Measurements from ENCODE around the gene GPR35.
A peak's percentile ranks its signal among the peaks of the same experiment; 100 is the strongest.

The GPR35 gene, protein sequence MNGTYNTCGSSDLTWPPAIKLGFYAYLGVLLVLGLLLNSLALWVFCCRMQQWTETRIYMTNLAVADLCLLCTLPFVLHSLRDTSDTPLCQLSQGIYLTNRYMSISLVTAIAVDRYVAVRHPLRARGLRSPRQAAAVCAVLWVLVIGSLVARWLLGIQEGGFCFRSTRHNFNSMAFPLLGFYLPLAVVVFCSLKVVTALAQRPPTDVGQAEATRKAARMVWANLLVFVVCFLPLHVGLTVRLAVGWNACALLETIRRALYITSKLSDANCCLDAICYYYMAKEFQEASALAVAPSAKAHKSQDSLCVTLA

DNA sequence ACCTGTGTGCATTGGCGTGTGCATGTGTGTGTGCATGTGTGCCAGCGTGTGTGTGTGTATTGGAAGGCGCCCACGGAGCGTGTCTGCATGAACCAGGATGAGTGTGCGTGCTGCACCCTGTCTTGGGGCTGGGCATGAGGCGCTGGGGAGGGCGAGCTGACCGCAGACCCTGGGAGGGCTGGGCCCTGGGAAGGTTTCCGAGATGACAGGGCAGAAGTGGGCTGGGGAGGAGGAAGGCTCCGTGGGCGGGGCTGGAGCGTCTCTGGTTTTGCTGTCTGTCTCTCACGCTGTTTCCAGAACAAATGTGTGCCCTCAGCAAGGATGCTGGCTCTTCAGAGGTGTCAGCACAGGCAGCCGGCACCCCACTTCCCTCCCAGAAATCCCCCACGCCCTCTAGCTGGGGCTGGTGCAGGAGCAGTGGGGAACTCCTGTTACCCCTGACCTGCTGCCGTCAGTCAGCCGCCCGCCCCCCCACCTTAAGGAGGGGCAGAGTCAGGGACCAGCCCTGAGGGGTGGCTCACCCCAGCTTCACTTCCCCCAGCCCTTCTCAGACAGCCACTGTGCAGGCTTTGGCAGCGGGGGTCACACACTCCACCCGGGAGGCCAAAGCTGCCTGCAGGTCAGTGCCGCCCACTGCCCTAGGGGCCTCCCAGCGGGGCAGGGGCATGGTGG lies at the start of gene GPR35:
Gene GPR35, plus strand, starts transcription at position 531 of the 672 bp plus-strand sequence. CDS start 4,473 bp downstream, outside the sequence.
- DNase-seq = peak; percentile 3
- H3K27ac ChIP-seq = no peak within 1 kb of the TSS
- no peak within 1 kb of the TSS for H3K4me3 ChIP-seq (ENCODE audit: low read depth, low read length)

DNA sequence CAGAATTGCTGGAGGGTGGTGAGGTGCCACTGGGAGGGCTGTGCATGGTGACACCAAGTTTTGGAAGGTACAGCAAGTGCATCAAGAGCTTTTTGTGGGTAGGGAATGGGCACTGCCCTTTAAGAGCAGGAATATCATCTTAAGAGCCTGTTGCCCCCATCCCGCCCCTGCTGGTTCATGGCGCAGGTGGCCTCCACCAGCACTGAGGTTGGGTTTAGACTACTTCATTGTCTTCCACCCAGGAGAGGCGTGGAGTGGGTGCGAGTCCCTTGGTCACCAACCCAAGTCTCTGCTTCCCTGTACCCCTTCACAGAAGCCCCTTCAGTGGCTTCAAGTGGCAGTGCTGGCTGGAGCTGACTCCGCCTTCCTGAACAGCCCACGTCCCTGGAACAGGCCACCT lies 49.2 kb upstream of the GPR35 start:
- TF ChIP-seq, protein P1, sequence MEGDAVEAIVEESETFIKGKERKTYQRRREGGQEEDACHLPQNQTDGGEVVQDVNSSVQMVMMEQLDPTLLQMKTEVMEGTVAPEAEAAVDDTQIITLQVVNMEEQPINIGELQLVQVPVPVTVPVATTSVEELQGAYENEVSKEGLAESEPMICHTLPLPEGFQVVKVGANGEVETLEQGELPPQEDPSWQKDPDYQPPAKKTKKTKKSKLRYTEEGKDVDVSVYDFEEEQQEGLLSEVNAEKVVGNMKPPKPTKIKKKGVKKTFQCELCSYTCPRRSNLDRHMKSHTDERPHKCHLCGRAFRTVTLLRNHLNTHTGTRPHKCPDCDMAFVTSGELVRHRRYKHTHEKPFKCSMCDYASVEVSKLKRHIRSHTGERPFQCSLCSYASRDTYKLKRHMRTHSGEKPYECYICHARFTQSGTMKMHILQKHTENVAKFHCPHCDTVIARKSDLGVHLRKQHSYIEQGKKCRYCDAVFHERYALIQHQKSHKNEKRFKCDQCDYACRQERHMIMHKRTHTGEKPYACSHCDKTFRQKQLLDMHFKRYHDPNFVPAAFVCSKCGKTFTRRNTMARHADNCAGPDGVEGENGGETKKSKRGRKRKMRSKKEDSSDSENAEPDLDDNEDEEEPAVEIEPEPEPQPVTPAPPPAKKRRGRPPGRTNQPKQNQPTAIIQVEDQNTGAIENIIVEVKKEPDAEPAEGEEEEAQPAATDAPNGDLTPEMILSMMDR (IDR thresholded peaks at IDR 0.05; ENCODE audit: low read depth, low read length) = no peak
- Histone ChIP-seq H3K36me3 (peaks cover 19% of the 10 kb centered on the region), H3K4me3 (ENCODE audit: low read depth, low read length) (no peak overlapping the region), H3K9me3 (ENCODE audit: severe bottlenecking) (no peaks in the 10 kb centered on the region), H3K27me3 (ENCODE audit: insufficient read depth, low read depth, severe bottlenecking) (no peaks in the 10 kb centered on the region), H3K27ac (no peak overlapping the region)
- no peak for DNase-seq

More for the DNA sequence above, at the start of gene GPR35:
- H3K36me3 ChIP-seq = no peaks in the 10 kb centered on the region
- no peaks in the 10 kb centered on the region for H3K27me3 ChIP-seq (ENCODE audit: insufficient read depth, low read depth, severe bottlenecking)
- TF ChIP-seq, protein P1 (IDR thresholded peaks at IDR 0.05; ENCODE audit: low read depth, low read length) = no peak
- H3K9me3 ChIP-seq (ENCODE audit: severe bottlenecking) = no peaks in the 10 kb centered on the region

DNA sequence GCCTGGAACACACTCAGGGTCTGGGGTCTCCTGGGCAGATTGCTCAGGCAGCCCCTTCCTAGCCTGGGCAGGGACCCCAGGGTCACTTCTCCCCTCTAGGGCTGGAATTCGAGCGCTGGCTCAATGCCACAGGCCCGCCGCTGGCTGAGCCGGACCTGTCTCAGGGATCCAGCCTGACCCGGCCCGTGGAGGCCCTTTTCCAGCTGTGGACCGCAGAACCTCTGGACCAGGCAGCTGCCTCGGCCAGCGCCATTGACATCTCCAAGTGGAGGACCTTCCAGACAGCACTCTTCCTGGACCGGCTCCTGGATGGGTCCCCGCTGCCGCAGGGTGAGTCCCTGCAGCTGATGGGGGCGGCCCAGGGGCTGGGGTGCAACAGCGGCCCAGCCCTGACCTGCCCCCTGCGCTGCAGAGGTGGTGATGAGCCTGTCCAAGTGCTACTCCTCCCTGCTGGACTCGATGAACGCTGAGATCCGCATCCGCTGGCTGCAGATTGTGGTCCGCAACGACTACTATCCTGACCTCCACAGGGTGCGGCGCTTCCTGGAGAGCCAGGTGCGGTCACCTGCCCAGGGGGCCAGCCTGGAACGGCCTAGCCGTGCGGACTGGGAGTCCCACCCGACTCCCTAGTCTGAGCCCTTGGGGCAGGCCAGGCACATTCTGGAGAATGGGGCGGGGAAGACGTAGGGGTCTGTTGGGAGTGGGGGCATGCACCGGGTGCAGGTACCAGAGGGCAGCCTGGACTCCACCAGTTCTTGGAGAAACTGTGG lies 48.7 kb upstream of the GPR35 start:
- TF ChIP-seq, protein P1 (IDR thresholded peaks at IDR 0.05; ENCODE audit: low read depth, low read length) = no peak
- H3K36me3 ChIP-seq = peaks cover 24% of the 10 kb centered on the region
- no peak overlapping the region for H3K27ac ChIP-seq
- H3K27me3 ChIP-seq (ENCODE audit: insufficient read depth, low read depth, severe bottlenecking) = no peaks in the 10 kb centered on the region
- H3K9me3 ChIP-seq (ENCODE audit: severe bottlenecking) = no peaks in the 10 kb centered on the region
- DNase-seq = no peak
- no peak overlapping the region for H3K4me3 ChIP-seq (ENCODE audit: low read depth, low read length)

DNA sequence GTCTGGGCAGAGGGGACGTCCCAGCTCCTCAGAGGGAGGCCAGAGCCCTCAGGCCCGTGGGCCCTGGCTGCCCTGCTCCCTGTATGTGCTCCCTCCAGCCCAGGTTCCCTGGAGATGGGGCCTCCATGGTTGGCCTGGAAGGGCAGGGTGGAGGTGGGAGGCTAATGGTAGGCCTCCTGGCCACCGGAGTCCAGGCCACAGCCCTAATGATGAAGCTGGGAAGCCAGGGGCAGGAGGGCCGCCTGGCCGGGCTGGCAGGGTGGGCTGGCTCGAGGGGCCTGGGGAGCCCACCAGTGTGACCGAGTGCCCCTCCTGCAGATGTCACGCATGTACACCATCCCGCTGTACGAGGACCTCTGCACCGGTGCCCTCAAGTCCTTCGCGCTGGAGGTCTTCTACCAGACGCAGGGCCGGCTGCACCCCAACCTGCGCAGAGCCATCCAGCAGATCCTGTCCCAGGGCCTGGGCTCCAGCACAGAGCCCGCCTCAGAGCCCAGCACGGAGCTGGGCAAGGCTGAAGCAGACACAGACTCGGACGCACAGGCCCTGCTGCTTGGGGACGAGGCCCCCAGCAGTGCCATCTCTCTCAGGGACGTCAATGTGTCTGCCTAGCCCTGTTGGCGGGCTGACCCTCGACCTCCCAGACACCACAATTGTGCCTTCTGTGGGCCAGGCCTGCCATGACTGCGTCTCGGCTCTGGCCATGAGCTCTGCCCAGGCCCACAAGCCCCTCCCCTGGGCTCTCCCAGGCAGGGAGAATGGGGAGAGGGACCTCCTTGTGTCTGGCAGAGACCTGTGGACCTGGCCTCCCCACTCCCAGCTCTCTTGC lies 47.8 kb upstream of the GPR35 start:
- H3K27ac ChIP-seq = no peak overlapping the region

DNA sequence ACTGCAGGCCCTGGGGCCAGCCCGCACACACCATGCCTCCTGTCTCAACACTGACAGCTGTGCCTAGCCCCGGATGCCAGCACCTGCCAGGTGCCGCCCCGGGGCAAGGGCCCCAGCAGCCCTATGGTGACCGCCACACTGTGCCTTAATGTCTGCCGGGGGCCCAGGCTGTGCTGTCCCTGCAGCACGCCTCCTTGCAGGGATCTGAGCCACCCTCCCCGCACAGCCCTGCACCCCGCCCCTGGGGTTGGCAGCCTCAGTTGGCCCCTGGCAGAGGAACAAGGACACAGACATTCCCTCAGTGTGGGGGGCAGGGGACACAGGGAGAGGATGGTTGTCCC lies 47.2 kb upstream of the GPR35 start:
- Histone ChIP-seq H3K36me3 (peaks cover 24% of the 10 kb centered on the region), H3K27ac (no peak overlapping the region), H3K9me3 (ENCODE audit: severe bottlenecking) (no peaks in the 10 kb centered on the region), H3K27me3 (ENCODE audit: insufficient read depth, low read depth, severe bottlenecking) (no peaks in the 10 kb centered on the region), H3K4me3 (ENCODE audit: low read depth, low read length) (no peak overlapping the region)
- no peak for DNase-seq
- TF ChIP-seq, protein P1 (IDR thresholded peaks at IDR 0.05; ENCODE audit: low read depth, low read length) = no peak

More for the DNA sequence above, 47.8 kb upstream of the GPR35 start:
- peaks cover 24% of the 10 kb centered on the region for H3K36me3 ChIP-seq
- DNase-seq = no peak
- H3K9me3 ChIP-seq (ENCODE audit: severe bottlenecking) = no peaks in the 10 kb centered on the region
- TF ChIP-seq, protein P1 (IDR thresholded peaks at IDR 0.05; ENCODE audit: low read depth, low read length) = no peak
- no peaks in the 10 kb centered on the region for H3K27me3 ChIP-seq (ENCODE audit: insufficient read depth, low read depth, severe bottlenecking)
- H3K4me3 ChIP-seq (ENCODE audit: low read depth, low read length) = no peak overlapping the region

Data from WERI-Rb-1 (cell line).